Pancreas (tissue), 10 donors: ENCODE measurements around the gene MATN4. TPM values are rescaled to one million over a fixed set of nuclear protein-coding genes. Genes with fewer than 3 reads are reported as not detected.

Experiments
- ATAC-seq, 4 donors: fragments of 200-7000 bp; cut with Tn5 transposase; one replicate each; pipeline versions ENCODE4 v1.8.0 to v1.9.1; 2020; ENCODE audit warnings: mild to moderate bottlenecking in 4 of 4, moderate library complexity in 4 of 4
- DNase-seq, 6 donors: peaks; one replicate each; pipeline ENCODE4 v3.0.0-alpha.2; 2020
- FAIRE-seq: peaks from 2 replicates; lab custom pipeline; 2012; peaks lifted over from hg19 to GRCh38; lab: Jason Lieb, UNC
- H3K27ac ChIP-seq, 4 donors: fragments of 200-600 bp; sonication (generic); 1 replicate in 3 of 4; 2 replicates in 1 of 4; pipeline versions ENCODE4 v1.5.0 to v1.8.0; 2020
- H3K27me3 ChIP-seq, 4 donors: fragments of 200-600 bp; one replicate each; pipeline ENCODE4 v1.8.0; 2021
- H3K36me3 ChIP-seq, 3 donors: fragments of 200-600 bp; sonication (generic) in 1 of 3; one replicate each; pipeline versions ENCODE4 v1.5.0 to v1.8.0; 2020 to 2021
- H3K4me1 ChIP-seq, 3 donors: fragments of 200-600 bp; one replicate each; pipeline ENCODE4 v1.8.0; 2021
- H3K4me3 ChIP-seq, 4 donors: fragments of 200-600 bp; sonication (generic) in 2 of 4; one replicate each; pipeline versions ENCODE4 v1.5.0 to v1.8.0; 2020 to 2021
- H3K9me3 ChIP-seq, 4 donors: fragments of 200-600 bp; one replicate each; pipeline ENCODE4 v1.8.0; 2021
- CTCF ChIP-seq, 4 donors: fragments of 200-600 bp; sonication (generic) in 3 of 4; IDR thresholded peaks; one replicate each; pipeline versions ENCODE4 v1.5.0 to v1.8.0; 2021; ENCODE audit warnings: antibody characterized with exemption in 4 of 4
- WGBS, 2 donors: extraction: QIAGEN DNeasy Blood & Tissue Kit; methylation state at CpG; one replicate each; pipeline ENCODE4 v1.1.7; 2013; 5-methylcytosine and 5-hydroxymethylcytosine counted together
- intact Hi-C, 3 donors: fragments of 100-400 bp; cut with DNase I; formaldehyde crosslinking; loops; one replicate each; pipeline versions ENCODE4 v1.11.1 to v1.14.2; 2022
- polyA plus RNA-seq, 2 donors: library from polyadenylated mRNA; stranded (reverse); fragments of 200-250 nt; gene quantifications; one replicate each; pipeline ENCODE4 v1.2.3, GENCODE V29; 2013
- total RNA-seq, 6 donors: library from RNA; stranded (reverse); fragmentation: NEBNext Ultra II Directional in 4 of 6; extraction: Animal tissue kit (Norgen Biotek cat#: 25700) in 4 of 6; gene quantifications; one replicate each; pipeline versions ENCODE4 v1.2.1 to v1.2.4, GENCODE V29; 2021 to 2023
- donor health status: healthy with polysubstance abuse.
- donor health status: DM: no; HTN: no; CAD: no; lungs with moderate emphysema.
- donor health status: DM: no; HTN: no; CAD: no.
- donor health status: control.
- donor health status: control.
- donor health status: Bipolar disorder and iron deficiency.
- donor health status: DM: yes; HTN: yes; CAD: no.
- donor health status: DM: no; HTN: no; CAD: no.
- donor health status: DM: no; HTN: no; CAD: no.
- donor health status: DM: yes; HTN: yes; CAD: no.

The MATN4 gene
- total and polyA plus RNA-seq, 8 donors: 0.89 to 6.4 (median 2.3) TPM

- peak; percentile 42 to 49 (median 44) for ATAC-seq
- WGBS, 2 donors: 8 to 11% methylated on average over 6 of the region's 6 CpGs
- TF ChIP-seq CTCF (IDR thresholded peaks at IDR 0.05): no peak
- H3K9me3 ChIP-seq: no peaks in the 10 kb centered on the region
- H3K36me3 ChIP-seq: no peaks in the 10 kb centered on the region
- H3K27ac ChIP-seq: peak overlapping the region; percentile 87 to 98 (median 94)
- peaks cover 32 to 53% (median 53%) of the 10 kb centered on the region in 3 donors for H3K4me1 ChIP-seq
- peak in 1 of 6 donors; percentile 58 for DNase-seq
- no peaks in the 10 kb centered on the region for H3K27me3 ChIP-seq
- peak overlapping the region in 2 of 4 donors; percentile 84 to 92 for H3K4me3 ChIP-seq
- no peak for FAIRE-seq
- intact Hi-C loops: no loop called here
Measured at GRCh38 chr20:45343532-45344167, 35.6 kb upstream of the MATN4 start.

- TF ChIP-seq CTCF (IDR thresholded peaks at IDR 0.05): no peak
- intact Hi-C loops: no loop called here
- DNase-seq (peak in 5 of 6 donors; percentile 71 to 85 (median 82)), FAIRE-seq (no peak), ATAC-seq (peak in 1 of 4 donors; percentile 0)
- 11 to 14% methylated on average over 6 of the region's 6 CpGs for WGBS, 2 donors
- no peaks in the 10 kb centered on the region for H3K9me3 ChIP-seq
- H3K27ac ChIP-seq: peak overlapping the region; percentile 87 to 98 (median 94)
- H3K4me1 ChIP-seq: peaks cover 38 to 59% (median 58%) of the 10 kb centered on the region in 3 donors
- H3K27me3 ChIP-seq: no peaks in the 10 kb centered on the region
- H3K36me3 ChIP-seq: no peaks in the 10 kb centered on the region
- H3K4me3 ChIP-seq: peak overlapping the region in 2 of 4 donors; percentile 84 to 92
Measured at GRCh38 chr20:45342855-45343531, 34.9 kb upstream of the MATN4 start.

GRCh38 chr20:45341939-45342854, 34.1 kb upstream of the MATN4 start:
- no peak for TF ChIP-seq CTCF (IDR thresholded peaks at IDR 0.05)
- ATAC-seq (peak; percentile 59 to 66 (median 60)), FAIRE-seq (no peak), DNase-seq (peak; percentile 80 to 94 (median 88))
- Histone ChIP-seq H3K27ac (peak overlapping the region; percentile 87 to 98 (median 94)), H3K4me3 (peak overlapping the region in 3 of 4 donors; percentile 8 to 92 (median 84)), H3K36me3 (no peaks in the 10 kb centered on the region), H3K27me3 (no peaks in the 10 kb centered on the region), H3K9me3 (no peaks in the 10 kb centered on the region), H3K4me1 (peaks cover 46 to 67% (median 66%) of the 10 kb centered on the region in 3 donors)
- 6 to 10% methylated on average over 16 of the region's 16 CpGs for WGBS, 2 donors
- intact Hi-C loops: no loop called here

GRCh38 chr20:45341579-45341938, 33.5 kb upstream of the MATN4 start:
- Histone ChIP-seq H3K4me1 (peaks cover 53 to 73% (median 71%) of the 10 kb centered on the region in 3 donors), H3K4me3 (peak overlapping the region in 3 of 4 donors; percentile 8 to 92 (median 84)), H3K27me3 (no peaks in the 10 kb centered on the region), H3K27ac (peak overlapping the region; percentile 87 to 98 (median 94)), H3K36me3 (no peaks in the 10 kb centered on the region), H3K9me3 (no peaks in the 10 kb centered on the region)
- ATAC-seq (peak in 3 of 4 donors; percentile 4 to 23 (median 6)), FAIRE-seq (no peak), DNase-seq (peak in 4 of 6 donors; percentile 54 to 66 (median 58))
- WGBS, 2 donors: 5 to 10% methylated on average over 3 of the region's 3 CpGs
- TF ChIP-seq CTCF (IDR thresholded peaks at IDR 0.05): no peak
- intact Hi-C loops: no loop called here
